ENCODE data around the gene SOCS7. TPM values are rescaled to one million over a fixed set of nuclear protein-coding genes. Genes with fewer than 3 reads are reported as not detected.
"Not testable (repeated sequence)": the region's sequence is repeated elsewhere in the genome, so short reads cannot be mapped to it uniquely, and the experiment has no call there.

Gene SOCS7
- polyA plus RNA-seq, 3 donors, result 16.8 to 18.6 (median 18.6) TPM

GRCh38 chr17:38434178-38434665, 82.6 kb downstream of the SOCS7 start:
- DNase-seq (ENCODE audit: low read depth in 3 of 3, low spot score in 2 of 3), result no peak

- DNase-seq (ENCODE audit: low read depth in 3 of 3, low spot score in 2 of 3), result no peak
Observed at GRCh38 chr17:38435795-38436194, 84.2 kb downstream of the SOCS7 start.

GRCh38 chr17:38436386-38436785, 84.7 kb downstream of the SOCS7 start:
- no peak for DNase-seq (ENCODE audit: low read depth in 3 of 3, low spot score in 2 of 3)

GRCh38 chr17:38437313-38437712, 85.7 kb downstream of the SOCS7 start:
- not testable (repeated sequence) for DNase-seq (ENCODE audit: low read depth in 3 of 3, low spot score in 2 of 3)

- DNase-seq (ENCODE audit: low read depth in 3 of 3, low spot score in 2 of 3), result no peak
Observed at GRCh38 chr17:38439436-38439835, 87.8 kb downstream of the SOCS7 start.

- no peak for DNase-seq (ENCODE audit: low read depth in 3 of 3, low spot score in 2 of 3)
Observed at GRCh38 chr17:38440614-38441397, 89.2 kb downstream of the SOCS7 start.

- DNase-seq (ENCODE audit: low read depth in 3 of 3, low spot score in 2 of 3), result no peak
Observed at GRCh38 chr17:38441429-38442061, 89.9 kb downstream of the SOCS7 start.

- no peak for DNase-seq (ENCODE audit: low read depth in 3 of 3, low spot score in 2 of 3)
Observed at GRCh38 chr17:38442548-38442947, 90.9 kb downstream of the SOCS7 start.

- no peak for DNase-seq (ENCODE audit: low read depth in 3 of 3, low spot score in 2 of 3)
Observed at GRCh38 chr17:38443356-38444031, 91.8 kb downstream of the SOCS7 start.

GRCh38 chr17:38444151-38444550, 92.5 kb downstream of the SOCS7 start:
- DNase-seq (ENCODE audit: low read depth in 3 of 3, low spot score in 2 of 3), result no peak

GRCh38 chr17:38447502-38448085, 96.0 kb downstream of the SOCS7 start:
- DNase-seq (ENCODE audit: low read depth in 3 of 3, low spot score in 2 of 3), result no peak

- DNase-seq (ENCODE audit: low read depth in 3 of 3, low spot score in 2 of 3), result no peak
Observed at GRCh38 chr17:38448208-38448771, 96.6 kb downstream of the SOCS7 start.

- DNase-seq (ENCODE audit: low read depth in 3 of 3, low spot score in 2 of 3), result no peak
Observed at GRCh38 chr17:38449364-38449763, 97.7 kb downstream of the SOCS7 start.

- DNase-seq (ENCODE audit: low read depth in 3 of 3, low spot score in 2 of 3), result no peak
Observed at GRCh38 chr17:38450557-38451029, 98.9 kb downstream of the SOCS7 start.

GRCh38 chr17:38451030-38451839, 99.6 kb downstream of the SOCS7 start:
- DNase-seq (ENCODE audit: low read depth in 3 of 3, low spot score in 2 of 3), result no peak

GRCh38 chr17:38451840-38452529, 100.3 kb downstream of the SOCS7 start:
- no peak for DNase-seq (ENCODE audit: low read depth in 3 of 3, low spot score in 2 of 3)

- no peak for DNase-seq (ENCODE audit: low read depth in 3 of 3, low spot score in 2 of 3)
Observed at GRCh38 chr17:38452719-38453118, 101.1 kb downstream of the SOCS7 start.

- DNase-seq (ENCODE audit: low read depth in 3 of 3, low spot score in 2 of 3), result no peak
Observed at GRCh38 chr17:38453951-38454421, 102.3 kb downstream of the SOCS7 start.

GRCh38 chr17:38454532-38454931, 102.9 kb downstream of the SOCS7 start:
- DNase-seq (ENCODE audit: low read depth in 3 of 3, low spot score in 2 of 3), result no peak
